K562 (cell line): ENCODE measurements around the gene KLHL9. TPM values are rescaled to one million over a fixed set of nuclear protein-coding genes. Genes with fewer than 3 reads are reported as not detected.

Source experiments
- ATAC-seq: fragments of 200-7000 bp; cut with Tn5 transposase; 3 replicates; pipeline ENCODE4 v1.9.1; 2020; ENCODE audit warnings: moderate library complexity
- BruUV-seq: library from RNA; stranded (reverse); fragments of 400-500 nt; replicated peaks from 2 replicates; lab custom pipeline; 2021; lab: Mats Ljungman, UMichigan
- CTCF ChIA-PET: fragments of 300-600 bp; formaldehyde crosslinking; extraction: SDS; loops from one replicate; lab custom pipeline; 2021; ENCODE audit warnings: low intra/inter-chr PET ratio; lab: Yijun Ruan, JAX
- POLR2A ChIA-PET: fragments of 300-600, 350-650 bp; sonication (Branson Sonifier 250); formaldehyde crosslinking; extraction: SDS; loops from one replicate; lab custom pipeline; 2021; ENCODE audit warnings: antibody characterized with exemption, inconsistent platforms; lab: Yijun Ruan, JAX
- DNase-seq, 4 experiments: peaks; one replicate each; pipeline versions ENCODE4 v3.0.0 to v3.0.0-alpha.2; 2011 to 2018; ENCODE audit warnings: low spot score in 3 of 4, mixed read lengths in 3 of 4; ENCODE audit errors: extremely low read depth in 1 of 4
- FAIRE-seq: peaks from 2 replicates; lab custom pipeline; 2011; peaks lifted over from hg19 to GRCh38; lab: Jason Lieb, UNC
- H2AFZ ChIP-seq: 2 replicates; pipeline ENCODE4 v1.6.0; 2011; ENCODE audit warnings: low read depth, low read length, control low read depth, inconsistent platforms
- H3K27ac ChIP-seq: fragments of 200-600 bp; 3 replicates; pipeline ENCODE4 v1.8.0; 2011; ENCODE audit warnings: low read depth, mild to moderate bottlenecking, control low read depth, inconsistent platforms, low read length, moderate library complexity, mixed read lengths; ENCODE audit errors: extremely low read depth
- H3K27me3 ChIP-seq, 2 experiments: fragments of 300-600 bp in 1 of 2; 2 replicates in 1 of 2; 3 replicates in 1 of 2; pipeline versions ENCODE4 v1.6.0 to v1.8.0; 2011; ENCODE audit warnings: inconsistent platforms in 2 of 2, low read length in 2 of 2, mild to moderate bottlenecking in 1 of 2, mixed read lengths in 1 of 2, moderate library complexity in 1 of 2; ENCODE audit not compliant: control insufficient read depth in 2 of 2, insufficient read depth in 2 of 2
- H3K36me3 ChIP-seq: fragments of 300-600 bp; 3 replicates; pipeline ENCODE4 v1.8.0; 2011; ENCODE audit warnings: mild to moderate bottlenecking, low read length, inconsistent platforms; ENCODE audit not compliant: control insufficient read depth, insufficient read depth
- H3K4me1 ChIP-seq, 2 experiments: fragments of 200-600 bp in 1 of 2; replicated peaks in 1 of 2; 2 replicates in 1 of 2; 3 replicates in 1 of 2; pipeline versions ENCODE4 v1.5.1 to v1.8.0; 2011; ENCODE audit warnings: inconsistent platforms in 2 of 2, low read length in 2 of 2, mild to moderate bottlenecking in 1 of 2, mixed read lengths in 1 of 2, moderate library complexity in 1 of 2; ENCODE audit not compliant: control insufficient read depth in 2 of 2, insufficient read depth in 2 of 2
- H3K4me2 ChIP-seq: 2 replicates; pipeline ENCODE4 v1.6.1; 2011; ENCODE audit warnings: low read length, control low read depth, inconsistent platforms, mixed read lengths; ENCODE audit not compliant: insufficient read depth
- H3K4me3 ChIP-seq: fragments of 200-600 bp; sonication (generic), shearing (Covaris generic); 2 replicates; pipeline ENCODE4 v1.5.1; 2016; ENCODE audit warnings: control low read depth, inconsistent platforms
- H3K79me2 ChIP-seq: fragments of 200-600 bp; 3 replicates; pipeline ENCODE4 v1.8.0; 2011; ENCODE audit warnings: low read length, inconsistent platforms; ENCODE audit not compliant: control insufficient read depth, insufficient read depth
- H3K9ac ChIP-seq, 2 experiments: 2 replicates each; pipeline versions ENCODE4 v1.6.0 to v1.6.1; 2011; ENCODE audit warnings: low read depth in 2 of 2, low read length in 2 of 2, control low read depth in 1 of 2, inconsistent platforms in 1 of 2, mild to moderate bottlenecking in 1 of 2, mixed read lengths in 1 of 2; ENCODE audit not compliant: insufficient read depth in 1 of 2
- H3K9me1 ChIP-seq: one replicate; pipeline ENCODE4 v1.6.0; 2011; ENCODE audit warnings: inconsistent platforms, mild to moderate bottlenecking, low read length, moderate library complexity; ENCODE audit not compliant: control insufficient read depth, insufficient read depth
- H3K9me3 ChIP-seq: replicated peaks from 2 replicates; pipeline ENCODE4 v1.5.1; 2011; ENCODE audit warnings: low read depth, low read length, inconsistent platforms; ENCODE audit not compliant: control insufficient read depth, insufficient read depth
- H4K20me1 ChIP-seq: replicated peaks from 2 replicates; pipeline ENCODE4 v1.6.1; 2011; ENCODE audit warnings: low read length, inconsistent platforms, mixed read lengths; ENCODE audit not compliant: control insufficient read depth, insufficient read depth
- ARID2 ChIP-seq: fragments of 450-650 bp; IDR thresholded peaks from 2 replicates; pipeline ENCODE4 v1.6.1; 2017; ENCODE audit warnings: antibody characterized with exemption, mild to moderate bottlenecking
- ATF2 ChIP-seq: sonication (generic); formaldehyde crosslinking; IDR thresholded peaks from 2 replicates; pipeline ENCODE4 v1.8.1; 2022; ENCODE audit warnings: missing genetic modification reagents
- ATF4 ChIP-seq: fragments of 450-650 bp; formaldehyde crosslinking; IDR thresholded peaks from 2 replicates; pipeline ENCODE4 v1.4.0; 2022; ENCODE audit warnings: mild to moderate bottlenecking, moderate library complexity
- DDX20 ChIP-seq: fragments of 450-650 bp; IDR thresholded peaks from 2 replicates; pipeline ENCODE4 v1.6.1; 2016; ENCODE audit warnings: missing genetic modification characterization, low read depth, mild to moderate bottlenecking, missing compliant biosample characterization, moderate library complexity
- FOXP1 ChIP-seq: sonication (generic); formaldehyde crosslinking; IDR thresholded peaks from 2 replicates; pipeline ENCODE4 v1.8.0; 2022; ENCODE audit warnings: mild to moderate bottlenecking, missing genetic modification reagents
- GABPB1 ChIP-seq: sonication (generic); formaldehyde crosslinking; IDR thresholded peaks from 2 replicates; pipeline ENCODE4 v1.8.0; 2022; ENCODE audit warnings: mild to moderate bottlenecking, missing genetic modification reagents
- GTF2B ChIP-seq: IDR thresholded peaks from 2 replicates; pipeline ENCODE4 v1.6.1; 2011; ENCODE audit not compliant: insufficient read length; ENCODE audit errors: extremely low read depth
- IRF1 ChIP-seq: sonication (generic); formaldehyde crosslinking; IDR thresholded peaks from 2 replicates; pipeline ENCODE4 v1.8.0; 2022; ENCODE audit warnings: missing genetic modification reagents, mild to moderate bottlenecking, borderline replicate concordance
- KDM2B ChIP-seq: fragments of 250-450 bp; sonication (Bioruptor Pico); IDR thresholded peaks from 2 replicates; pipeline ENCODE4 v1.8.0; 2021; ENCODE audit warnings: mild to moderate bottlenecking, moderate library complexity
- SFPQ ChIP-seq: fragments of 200-400 bp; formaldehyde crosslinking; IDR thresholded peaks from 2 replicates; pipeline ENCODE4 v1.6.1; 2017; ENCODE audit warnings: mild to moderate bottlenecking, low read depth, low read length, moderate library complexity
- SMAD2 ChIP-seq: fragments of 150-350 bp; IDR thresholded peaks from 2 replicates; pipeline ENCODE4 v1.6.1; 2014; ENCODE audit warnings: low read depth, mild to moderate bottlenecking, low read length
- SMARCB1 ChIP-seq: IDR thresholded peaks from 2 replicates; pipeline ENCODE4 v1.6.1; 2011; ENCODE audit warnings: improper control_type of control experiment, low read depth; ENCODE audit not compliant: insufficient read length
- U2AF2 ChIP-seq: fragments of 200-400 bp; formaldehyde crosslinking; optimal IDR thresholded peaks from 2 replicates; pipeline ENCODE3; 2017; ENCODE audit warnings: low read depth, mild to moderate bottlenecking, low read length
- ZNF146 ChIP-seq: IDR thresholded peaks from one replicate; pipeline ENCODE4 v1.6.1; 2018; ENCODE audit warnings: missing compliant biosample characterization; ENCODE audit not compliant: unreplicated experiment
- ZNF3 ChIP-seq: fragments of 250-450 bp; sonication (Bioruptor Pico); IDR thresholded peaks from 2 replicates; pipeline ENCODE4 v1.5.0; 2021; ENCODE audit warnings: mild to moderate bottlenecking, moderate library complexity
- ZNF586 ChIP-seq: fragments of 450-650 bp; formaldehyde crosslinking; conservative IDR thresholded peaks from 2 replicates; pipeline ENCODE4 v1.4.0; 2020; ENCODE audit warnings: mild to moderate bottlenecking, moderate library complexity
- WGBS: fragments of 100-300 bp; shearing (Covaris generic); methylation state at CpG from one replicate; pipeline ENCODE4 v1.1.6; 2016; ENCODE audit warnings: low coverage, mixed read lengths; ENCODE audit not compliant: insufficient coverage; ENCODE audit errors: missing lambda C conversion rate; 5-methylcytosine and 5-hydroxymethylcytosine counted together
- in situ Hi-C: fragments of 300-500 bp; cut with MboI; formaldehyde crosslinking; loops from 4 replicates; pipeline ENCODE4 v1.15.0; 2018; ENCODE audit warnings: inconsistent platforms, mixed read lengths
- intact Hi-C: fragments of 100-400 bp; cut with micrococcal nuclease; formaldehyde crosslinking; loops from 2 replicates; pipeline ENCODE4 v1.14.2; 2022
- polyA plus RNA-seq, 8 experiments: library from polyadenylated mRNA; depleted of rRNA in 4 of 8; stranded (reverse) in 5 of 8; unstranded in 3 of 8; fragments of >200 nt; fragmentation: Nextera tagmentation in 2 of 8; fragmentation: Illumina TruSeq in 1 of 8; extraction: Ambion mirVana in 2 of 8; extraction: Trizol in 1 of 8; gene quantifications; 2 replicates each; pipeline versions ENCODE4 v1.2.1 to v1.2.3, GENCODE V29; 2011 to 2014; ENCODE audit warnings: inconsistent platforms in 1 of 8, missing spikeins in 1 of 8
- total RNA-seq, 7 experiments: library from RNA; depleted of rRNA in 6 of 7; stranded (reverse); fragments of >200 nt in 6 of 7; fragmentation: Illumina TruSeq in 2 of 7; extraction: Trizol in 2 of 7; gene quantifications; 2 replicates each; pipeline versions ENCODE4 v1.2.1 to v1.2.3, GENCODE V29; 2011 to 2021; ENCODE audit warnings: low replicate concordance in 1 of 7

Gene KLHL9
- total and polyA plus RNA-seq, 9 of the 15 experiments (the other 6 are each of a cell fraction or from before 2014, with no cell fraction given) = 0.04 TPM; not detected in 8

- Histone ChIP-seq H3K27me3 (no peaks in the 10 kb centered on the region), H3K9ac (no peak overlapping the region), H2AFZ (no peak overlapping the region), H3K27ac (no peak overlapping the region), H3K9me3 (no peaks in the 10 kb centered on the region)
- ATAC-seq (no peak), DNase-seq (no peak)
- CTCF ChIA-PET = no interaction called here
- no peak for TF ChIP-seq ZNF3 (CRISPR knock-in tag)
- TF ChIP-seq GTF2B = no peak
- TF ChIP-seq ZNF146 (CRISPR knock-in tag) = no peak
- no peak for TF ChIP-seq ATF2 (CRISPR knock-in tag)
- TF ChIP-seq ARID2 = no peak
- no peak for TF ChIP-seq ATF4 (CRISPR knock-in tag)
- TF ChIP-seq SMAD2 = no peak
- no peak for TF ChIP-seq GABPB1
- TF ChIP-seq SMARCB1 = no peak
- no peak for TF ChIP-seq ZNF586 (CRISPR knock-in tag)
- no peak for TF ChIP-seq IRF1 (CRISPR knock-in tag)
- no peak for TF ChIP-seq FOXP1 (CRISPR knock-in tag)
- TF ChIP-seq DDX20 = no peak
- no peak for TF ChIP-seq U2AF2
- no peak for TF ChIP-seq KDM2B (CRISPR knock-in tag)
- no peak for TF ChIP-seq SFPQ
- TF ChIP-seq, all 486 proteins: peak for 0
- no peak overlapping the region for H3K4me2 ChIP-seq
- POLR2A ChIA-PET = no interaction called here
- WGBS = no CpG with 5 or more reads among the region's 5 CpGs
- intact Hi-C loops = no loop called here
- in situ Hi-C loops = no loop called here
- no peaks in the 10 kb centered on the region for H3K4me1 ChIP-seq
- no peaks in the 10 kb centered on the region for H3K9me1 ChIP-seq
- no peak overlapping the region for H3K4me3 ChIP-seq
- H3K79me2 ChIP-seq = no peaks in the 10 kb centered on the region
- FAIRE-seq = no peak
- no peaks in the 10 kb centered on the region for H3K36me3 ChIP-seq
- BruUV-seq = no TSS peak
- no peaks in the 10 kb centered on the region for H4K20me1 ChIP-seq
Measured at GRCh38 chr9:21381448-21382339, 46.5 kb upstream of the KLHL9 start.
